Heart left ventricle (tissue), 13 donors: ENCODE data around the gene APOBEC4.

ENCODE experiments used
- POLR2A ChIP-seq, 2 donors: fragments of 450-650 bp; IDR thresholded peaks; one replicate each; pipeline ENCODE4 v1.6.1; 2017; ENCODE audit warnings: antibody characterized with exemption in 2 of 2, mild to moderate bottlenecking in 2 of 2, moderate library complexity in 2 of 2
- TF ChIP-seq, protein P1 (sequence below), 12 donors: fragments of 200-600 bp; sonication (generic) in 4 of 12; IDR thresholded peaks; one replicate each; pipeline versions ENCODE4 v1.5.0 to v1.8.0; 2018 to 2022; ENCODE audit warnings: antibody characterized with exemption in 12 of 12, mild to moderate bottlenecking in 5 of 12
- donor health status: ischemic (EF 13 %, LVEDD 7.1; RV severe dilation, severe dysfunction).
- donor health status: DM: no; HTN: yes; CAD: no.
- donor health status: DM: no; HTN: no; CAD: no.
- donor health status: ischemic (EF 25% LVEDD 6.9; RV normal size, moderate dysfunction).
- donor health status: ischemic (EF 25% LVEDD 5.7; RV mildly dilated, moderate dysfunction).
- donor health status: ischemic (EF 35%, LVEDD 5.7; RV mildly dilated, moderate dysfunction).
- donor health status: nonischemic (EF 11% LVEDD 7.7; RV severe dilation, severe dysfunction).
- donor health status: DM: yes; HTN: yes; CAD: no.
- donor health status: PGD.
- donor health status: ischemic (EF 29% LVEDD 5.4; RV normal size, mild dysfunction).
- donor health status: nonischemic (EF 23%, LVEDD 6.1; RV moderate dilation, normal function).

- TF ChIP-seq, protein P1, sequence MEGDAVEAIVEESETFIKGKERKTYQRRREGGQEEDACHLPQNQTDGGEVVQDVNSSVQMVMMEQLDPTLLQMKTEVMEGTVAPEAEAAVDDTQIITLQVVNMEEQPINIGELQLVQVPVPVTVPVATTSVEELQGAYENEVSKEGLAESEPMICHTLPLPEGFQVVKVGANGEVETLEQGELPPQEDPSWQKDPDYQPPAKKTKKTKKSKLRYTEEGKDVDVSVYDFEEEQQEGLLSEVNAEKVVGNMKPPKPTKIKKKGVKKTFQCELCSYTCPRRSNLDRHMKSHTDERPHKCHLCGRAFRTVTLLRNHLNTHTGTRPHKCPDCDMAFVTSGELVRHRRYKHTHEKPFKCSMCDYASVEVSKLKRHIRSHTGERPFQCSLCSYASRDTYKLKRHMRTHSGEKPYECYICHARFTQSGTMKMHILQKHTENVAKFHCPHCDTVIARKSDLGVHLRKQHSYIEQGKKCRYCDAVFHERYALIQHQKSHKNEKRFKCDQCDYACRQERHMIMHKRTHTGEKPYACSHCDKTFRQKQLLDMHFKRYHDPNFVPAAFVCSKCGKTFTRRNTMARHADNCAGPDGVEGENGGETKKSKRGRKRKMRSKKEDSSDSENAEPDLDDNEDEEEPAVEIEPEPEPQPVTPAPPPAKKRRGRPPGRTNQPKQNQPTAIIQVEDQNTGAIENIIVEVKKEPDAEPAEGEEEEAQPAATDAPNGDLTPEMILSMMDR (IDR thresholded peaks at IDR 0.05) = no peak
- TF ChIP-seq POLR2A (IDR thresholded peaks at IDR 0.05) = no peak
Measured at GRCh38 chr1:183652547-183653461, at the start of gene APOBEC4.
